CD4-positive, alpha-beta T cell (primary cell): ENCODE measurements around the gene RAPGEF3. TPM values are rescaled to one million over a fixed set of nuclear protein-coding genes. Genes with fewer than 3 reads are reported as not detected.

Experiments used
- ATAC-seq: fragments of 200-7000 bp; cut with Tn5 transposase; one replicate; pipeline ENCODE4 v1.10.0; 2022; ENCODE audit warnings: mild to moderate bottlenecking; ENCODE audit not compliant: poor library complexity
- CTCF ChIA-PET: fragments of 350-600 bp; sonication (Branson Sonifier 250); formaldehyde crosslinking; loops from one replicate; lab custom pipeline; 2021; ENCODE audit warnings: antibody characterized with exemption, inconsistent platforms; lab: Charles Lee
- POLR2A ChIA-PET: fragments of 350-600 bp; sonication (Branson Sonifier 250); formaldehyde crosslinking; loops from one replicate; lab custom pipeline; 2021; ENCODE audit warnings: antibody characterized with exemption, inconsistent platforms; lab: Charles Lee
- DNase-seq, 14 experiments: peaks; one replicate each; pipeline ENCODE4 v3.0.0-alpha.2; 2013 to 2020; ENCODE audit warnings: mixed read lengths in 2 of 14
- H3K27ac ChIP-seq, 2 donors: one replicate each; pipeline versions ENCODE4 v1.5.1 to v1.7.0; 2013; ENCODE audit warnings: low read length in 2 of 2, low read depth in 1 of 2, mild to moderate bottlenecking in 1 of 2
- H3K27me3 ChIP-seq, 2 experiments: 1 replicate in 1 of 2; 2 replicates in 1 of 2; pipeline versions ENCODE4 v1.6.1 to v1.7.0; 2013; ENCODE audit warnings: low read length in 2 of 2, control low read depth in 1 of 2, mild to moderate bottlenecking in 1 of 2, moderate library complexity in 1 of 2; ENCODE audit not compliant: insufficient read depth in 2 of 2, control insufficient read depth in 1 of 2
- H3K36me3 ChIP-seq: one replicate; pipeline ENCODE4 v1.6.1; 2013; ENCODE audit warnings: low read length, control low read depth; ENCODE audit not compliant: insufficient read depth
- H3K4me1 ChIP-seq: one replicate; pipeline ENCODE4 v1.6.1; 2013; ENCODE audit warnings: low read length, control low read depth; ENCODE audit not compliant: insufficient read depth
- H3K4me3 ChIP-seq: one replicate; pipeline ENCODE4 v1.5.1; 2013; ENCODE audit warnings: mild to moderate bottlenecking, low read length, moderate library complexity
- H3K9me3 ChIP-seq, 2 experiments: 1 replicate in 1 of 2; 2 replicates in 1 of 2; pipeline versions ENCODE4 v1.6.1 to v1.7.0; 2013; ENCODE audit warnings: low read length in 2 of 2, mild to moderate bottlenecking in 2 of 2, control low read depth in 1 of 2, moderate library complexity in 1 of 2; ENCODE audit not compliant: control insufficient read depth in 1 of 2, insufficient read depth in 1 of 2
- H3K27ac Mint-ChIP-seq: one replicate; pipeline ENCODE4 v1.8.0; 2020; ENCODE audit warnings: mixed read lengths
- H3K27me3 Mint-ChIP-seq: one replicate; pipeline ENCODE4 v1.8.0; 2021; ENCODE audit warnings: mixed read lengths
- H3K36me3 Mint-ChIP-seq: one replicate; pipeline ENCODE4 v1.8.0; 2021; ENCODE audit warnings: low read depth, mixed read lengths
- H3K4me1 Mint-ChIP-seq: one replicate; pipeline ENCODE4 v1.8.0; 2021; ENCODE audit warnings: low read depth, mixed read lengths
- H3K4me3 Mint-ChIP-seq: one replicate; pipeline ENCODE4 v1.8.0; 2020; ENCODE audit warnings: mild to moderate bottlenecking, mixed read lengths
- H3K9me3 Mint-ChIP-seq: one replicate; pipeline ENCODE4 v1.8.0; 2020; ENCODE audit warnings: mixed read lengths
- CTCF ChIP-seq: fragments of 200-600 bp; IDR thresholded peaks from one replicate; pipeline ENCODE4 v1.8.0; 2022; ENCODE audit warnings: antibody characterized with exemption, mild to moderate bottlenecking
- intact Hi-C, 2 experiments: fragments of 100-400 bp; cut with DNase I in 1 of 2; cut with micrococcal nuclease in 1 of 2; formaldehyde crosslinking; loops; one replicate each; pipeline versions ENCODE4 v1.15.1 to v1.9.0; 2023 to 2025; cut with DNase I, micrococcal nuclease
- total RNA-seq, 174 experiments: library from RNA in 2 of 174; stranded (reverse) in 2 of 174; gene quantifications; one replicate each; pipeline ENCODE4 v1.2.3 and lab custom pipeline; 2021 to 2026

The RAPGEF3 gene
- total RNA-seq, 2 experiments from 2014 or later: 0.17 to 0.33 TPM

- Mint-ChIP-seq H3K9me3 (no peaks in the 10 kb centered on the region), H3K36me3 (no peaks in the 10 kb centered on the region), H3K4me1 (no peaks in the 10 kb centered on the region), H3K4me3 (no peak overlapping the region), H3K27ac (no peak overlapping the region), H3K27me3 (no peaks in the 10 kb centered on the region)
- Histone ChIP-seq H3K4me3 (no peak overlapping the region), H3K36me3 (no peaks in the 10 kb centered on the region), H3K27ac (no peak overlapping the region), H3K27me3 (no peaks in the 10 kb centered on the region), H3K9me3 (no peaks in the 10 kb centered on the region), H3K4me1 (peaks cover 7% of the 10 kb centered on the region)
- DNase-seq (no peak), ATAC-seq (no peak)
- intact Hi-C loops: no loop called here
- POLR2A ChIA-PET: no interaction called here
- no peak for TF ChIP-seq CTCF
- CTCF ChIA-PET: no interaction called here
Measured at GRCh38 chr12:47731723-47732122, 27.0 kb downstream of the RAPGEF3 start.

- Mint-ChIP-seq H3K4me3 (no peak overlapping the region), H3K27me3 (no peaks in the 10 kb centered on the region), H3K36me3 (no peaks in the 10 kb centered on the region), H3K27ac (no peak overlapping the region), H3K4me1 (no peaks in the 10 kb centered on the region), H3K9me3 (no peaks in the 10 kb centered on the region)
- TF ChIP-seq CTCF: no peak
- Histone ChIP-seq H3K27me3 (no peaks in the 10 kb centered on the region), H3K9me3 (no peaks in the 10 kb centered on the region), H3K4me1 (no peaks in the 10 kb centered on the region), H3K36me3 (no peaks in the 10 kb centered on the region), H3K4me3 (no peak overlapping the region), H3K27ac (no peak overlapping the region)
- ChIA-PET POLR2A (no interaction called here), CTCF (no interaction called here)
- DNase-seq: no peak
- ATAC-seq: no peak
- intact Hi-C loops: no loop called here
Measured at GRCh38 chr12:47730341-47730744, 28.3 kb downstream of the RAPGEF3 start.

GRCh38 chr12:47729233-47729632, 29.4 kb downstream of the RAPGEF3 start:
- no peak for TF ChIP-seq CTCF
- no peaks in the 10 kb centered on the region for H3K27me3 ChIP-seq
- Mint-ChIP-seq H3K27ac (no peak overlapping the region), H3K9me3 (no peaks in the 10 kb centered on the region), H3K4me3 (no peak overlapping the region), H3K4me1 (no peaks in the 10 kb centered on the region), H3K27me3 (no peaks in the 10 kb centered on the region), H3K36me3 (no peaks in the 10 kb centered on the region)
- intact Hi-C loops: no loop called here
- DNase-seq: no peak
- H3K4me1 ChIP-seq: no peaks in the 10 kb centered on the region
- ChIA-PET POLR2A (no interaction called here), CTCF (no interaction called here)
- ATAC-seq: no peak
- H3K36me3 ChIP-seq: no peaks in the 10 kb centered on the region
- H3K4me3 ChIP-seq: no peak overlapping the region
- no peak overlapping the region for H3K27ac ChIP-seq
- no peaks in the 10 kb centered on the region for H3K9me3 ChIP-seq
